ENCODE data around the gene ARF6.
A peak's percentile ranks its signal among the peaks of the same experiment; 100 is the strongest.

Gene ARF6

DNA sequence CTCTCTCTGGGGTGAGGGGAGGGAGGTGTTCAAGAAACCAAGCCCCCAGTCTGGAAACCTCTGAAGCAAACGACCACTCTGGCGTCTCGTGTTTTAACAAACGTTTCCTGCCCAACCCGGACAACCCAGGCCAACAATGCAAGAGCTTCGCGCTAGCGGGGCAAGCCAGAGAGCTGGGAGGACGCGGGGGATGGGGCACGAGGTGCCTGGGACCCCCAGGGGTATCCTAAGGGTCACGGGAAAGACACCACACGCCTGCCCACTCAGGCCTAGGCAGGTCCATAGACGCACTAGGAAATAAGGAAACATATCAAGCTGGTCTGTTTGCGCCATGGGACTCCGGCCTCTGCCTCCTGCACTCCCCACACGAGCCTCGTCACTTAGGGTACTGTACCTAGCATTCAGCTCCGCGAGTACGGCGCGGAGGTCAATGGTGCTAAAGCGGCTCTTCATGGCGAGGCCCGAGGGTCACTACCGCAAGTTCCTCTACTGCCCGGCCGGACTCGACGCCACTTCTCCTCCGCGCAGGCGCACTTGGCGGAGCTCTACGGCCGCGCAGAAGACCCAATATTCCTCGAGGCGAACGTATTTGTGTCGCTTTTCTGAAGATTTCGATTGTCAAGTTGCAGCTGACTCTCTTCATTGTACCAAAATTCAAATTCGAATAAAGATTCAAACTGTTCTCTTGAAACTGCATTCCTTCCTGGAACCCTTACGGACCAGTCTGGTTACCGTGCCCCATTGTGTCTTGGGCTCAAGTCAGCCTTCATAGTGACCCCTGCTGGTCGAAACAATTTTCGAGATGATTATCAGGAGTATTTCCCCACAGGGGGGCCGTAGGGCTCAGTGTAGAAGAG is 40.4 kb upstream of the ARF6 start, which contains the start of gene NEMF:
NEMF (minus strand) TSS at position 488 of the 857 bp plus-strand sequence; CDS start at position 453, 35 bp downstream.
- TF ChIP-seq EZH2 (IDR thresholded peaks at IDR 0.05; ENCODE audit: borderline replicate concordance, low read depth, low read length, severe bottlenecking): no peak
- TF ChIP-seq, protein P1, sequence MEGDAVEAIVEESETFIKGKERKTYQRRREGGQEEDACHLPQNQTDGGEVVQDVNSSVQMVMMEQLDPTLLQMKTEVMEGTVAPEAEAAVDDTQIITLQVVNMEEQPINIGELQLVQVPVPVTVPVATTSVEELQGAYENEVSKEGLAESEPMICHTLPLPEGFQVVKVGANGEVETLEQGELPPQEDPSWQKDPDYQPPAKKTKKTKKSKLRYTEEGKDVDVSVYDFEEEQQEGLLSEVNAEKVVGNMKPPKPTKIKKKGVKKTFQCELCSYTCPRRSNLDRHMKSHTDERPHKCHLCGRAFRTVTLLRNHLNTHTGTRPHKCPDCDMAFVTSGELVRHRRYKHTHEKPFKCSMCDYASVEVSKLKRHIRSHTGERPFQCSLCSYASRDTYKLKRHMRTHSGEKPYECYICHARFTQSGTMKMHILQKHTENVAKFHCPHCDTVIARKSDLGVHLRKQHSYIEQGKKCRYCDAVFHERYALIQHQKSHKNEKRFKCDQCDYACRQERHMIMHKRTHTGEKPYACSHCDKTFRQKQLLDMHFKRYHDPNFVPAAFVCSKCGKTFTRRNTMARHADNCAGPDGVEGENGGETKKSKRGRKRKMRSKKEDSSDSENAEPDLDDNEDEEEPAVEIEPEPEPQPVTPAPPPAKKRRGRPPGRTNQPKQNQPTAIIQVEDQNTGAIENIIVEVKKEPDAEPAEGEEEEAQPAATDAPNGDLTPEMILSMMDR (IDR thresholded peaks at IDR 0.05; ENCODE audit: borderline replicate concordance, extremely low read depth, low read length, poor library complexity, severe bottlenecking): peak; percentile 86
- Histone ChIP-seq H3K27ac (ENCODE audit: low read length) (peak within 1 kb of the TSS; percentile 91), H4K20me1 (ENCODE audit: insufficient read depth, low read length) (no peaks in the 10 kb centered on the region), H3K9me3 (ENCODE audit: insufficient read depth, low read length, severe bottlenecking) (no peaks in the 10 kb centered on the region), H3K4me1 (ENCODE audit: insufficient read depth, low read length) (peaks cover 34% of the 10 kb centered on the region), H2AFZ (ENCODE audit: low read depth, low read length) (peak within 1 kb of the TSS; percentile 98), H3K9ac (ENCODE audit: low read depth, low read length) (peak within 1 kb of the TSS; percentile 84), H3K27me3 (ENCODE audit: insufficient read depth, low read length, poor library complexity) (no peaks in the 10 kb centered on the region), H3K79me2 (ENCODE audit: insufficient read depth, low read length) (peaks cover 50% of the 10 kb centered on the region), H3K36me3 (ENCODE audit: insufficient read depth, low read length) (peaks cover 28% of the 10 kb centered on the region), H3K4me3 (ENCODE audit: low read depth in 1 of 2, low read length in 2 of 2) (peak within 1 kb of the TSS; percentile 83 to 87), H3K4me2 (ENCODE audit: insufficient read depth, low read length) (peak within 1 kb of the TSS; percentile 80)
- ATAC-seq (ENCODE audit: insufficient read depth, low read depth) (peak; percentile 90), DNase-seq (peak; percentile 85)

DNA sequence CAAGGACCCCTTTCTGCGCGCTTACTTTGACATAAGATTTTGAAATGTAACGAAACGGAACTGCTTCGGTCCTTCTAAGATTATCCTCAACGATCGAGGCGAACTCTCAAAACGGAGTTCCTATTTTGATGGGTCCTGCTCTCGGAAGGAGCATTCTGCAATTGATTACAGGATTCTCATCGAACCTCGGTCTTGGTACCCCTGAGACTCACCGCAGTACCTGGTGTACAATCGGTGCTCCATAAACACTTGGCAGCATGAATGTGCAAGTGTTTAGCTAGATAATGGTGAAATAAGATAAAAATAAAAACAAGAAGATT is 39.8 kb upstream of the ARF6 start:
- Histone ChIP-seq H2AFZ (ENCODE audit: low read depth, low read length) (peak overlapping the region; percentile 98), H3K4me2 (ENCODE audit: insufficient read depth, low read length) (peak overlapping the region; percentile 80), H3K9ac (ENCODE audit: low read depth, low read length) (peak overlapping the region; percentile 84), H3K36me3 (ENCODE audit: insufficient read depth, low read length) (peaks cover 24% of the 10 kb centered on the region), H3K79me2 (ENCODE audit: insufficient read depth, low read length) (peaks cover 46% of the 10 kb centered on the region), H3K4me3 (ENCODE audit: low read depth in 1 of 2, low read length in 2 of 2) (peak overlapping the region; percentile 83 to 87), H4K20me1 (ENCODE audit: insufficient read depth, low read length) (no peaks in the 10 kb centered on the region), H3K27ac (ENCODE audit: low read length) (peak overlapping the region; percentile 91), H3K27me3 (ENCODE audit: insufficient read depth, low read length, poor library complexity) (no peaks in the 10 kb centered on the region), H3K9me3 (ENCODE audit: insufficient read depth, low read length, severe bottlenecking) (no peaks in the 10 kb centered on the region), H3K4me1 (ENCODE audit: insufficient read depth, low read length) (peaks cover 34% of the 10 kb centered on the region)
- no peak for DNase-seq
- TF ChIP-seq, protein P1 (IDR thresholded peaks at IDR 0.05; ENCODE audit: borderline replicate concordance, extremely low read depth, low read length, poor library complexity, severe bottlenecking): no peak
- TF ChIP-seq EZH2 (IDR thresholded peaks at IDR 0.05; ENCODE audit: borderline replicate concordance, low read depth, low read length, severe bottlenecking): no peak
- ATAC-seq (ENCODE audit: insufficient read depth, low read depth): peak; percentile 9; the same call in 1 of the 3 replicates

DNA sequence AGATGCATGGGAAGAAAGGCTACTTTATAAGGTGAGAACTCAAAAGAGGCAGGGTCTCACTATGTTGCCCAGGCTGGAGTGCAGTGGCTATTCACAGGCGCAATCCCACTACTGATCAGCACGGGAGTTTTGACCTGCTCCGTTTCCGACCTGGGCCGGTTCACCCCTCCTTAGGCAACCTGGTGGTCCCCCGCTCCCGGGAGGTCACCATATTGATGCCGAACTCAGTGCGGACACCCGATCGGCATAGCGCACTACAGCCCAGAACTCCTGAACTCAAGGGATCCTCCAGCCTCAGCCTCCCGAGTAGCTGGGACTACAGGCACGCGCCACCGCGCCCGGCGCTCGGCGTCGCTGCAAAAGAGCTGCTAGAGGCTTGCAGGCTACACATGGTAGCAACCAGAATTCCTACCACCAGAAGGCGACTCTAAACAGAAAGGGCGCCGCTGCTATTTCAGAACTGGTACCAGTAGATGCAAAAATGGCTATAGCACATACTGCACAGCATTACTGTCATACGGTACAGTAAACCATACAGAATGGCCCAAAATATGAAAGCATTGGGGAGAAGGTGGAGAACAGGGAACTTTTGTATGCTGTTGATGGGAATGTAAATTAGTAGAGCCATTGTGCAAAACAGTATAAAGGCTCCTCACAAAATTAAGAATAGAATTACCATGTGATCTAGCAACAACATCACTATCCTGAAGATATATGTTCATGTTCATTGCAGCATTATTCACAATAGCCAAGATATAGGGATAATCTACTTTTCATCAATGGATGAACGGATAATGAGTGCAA is 39.1 kb upstream of the ARF6 start:
- Histone ChIP-seq H4K20me1 (ENCODE audit: insufficient read depth, low read length) (no peaks in the 10 kb centered on the region), H3K4me1 (ENCODE audit: insufficient read depth, low read length) (peaks cover 34% of the 10 kb centered on the region), H3K4me3 (ENCODE audit: low read depth in 1 of 2, low read length in 2 of 2) (peak overlapping the region in 1 of 2 experiments; percentile 87; a peak in 2 of 4 replicates), H3K27me3 (ENCODE audit: insufficient read depth, low read length, poor library complexity) (no peaks in the 10 kb centered on the region), H3K9ac (ENCODE audit: low read depth, low read length) (no peak overlapping the region; the same call in 1 of the 2 replicates), H3K4me2 (ENCODE audit: insufficient read depth, low read length) (peak overlapping the region; percentile 80), H3K9me3 (ENCODE audit: insufficient read depth, low read length, severe bottlenecking) (no peaks in the 10 kb centered on the region), H3K27ac (ENCODE audit: low read length) (no peak overlapping the region), H3K79me2 (ENCODE audit: insufficient read depth, low read length) (peaks cover 40% of the 10 kb centered on the region), H3K36me3 (ENCODE audit: insufficient read depth, low read length) (peaks cover 20% of the 10 kb centered on the region), H2AFZ (ENCODE audit: low read depth, low read length) (peak overlapping the region; percentile 98)
- DNase-seq: no peak
- ATAC-seq (ENCODE audit: insufficient read depth, low read depth): no peak
- TF ChIP-seq EZH2 (IDR thresholded peaks at IDR 0.05; ENCODE audit: borderline replicate concordance, low read depth, low read length, severe bottlenecking): no peak
- TF ChIP-seq, protein P1 (IDR thresholded peaks at IDR 0.05; ENCODE audit: borderline replicate concordance, extremely low read depth, low read length, poor library complexity, severe bottlenecking): peak; percentile 38
